RCC 7860 (cell line): ENCODE results near the gene ZC3HAV1.
"Not testable (repeated sequence)": the region's sequence is repeated elsewhere in the genome, so short reads cannot be mapped to it uniquely, and the experiment has no call there.

Source experiments
- DNase-seq: peaks from one replicate; pipeline ENCODE4 v3.0.0-alpha.2; 2015; ENCODE audit warnings: low spot score
- FAIRE-seq: peaks from 2 replicates; lab custom pipeline; 2012; peaks lifted over from hg19 to GRCh38; lab: Jason Lieb, UNC

Gene ZC3HAV1

GRCh38 chr7:139029353-139029752, 80.2 kb downstream of the ZC3HAV1 start:
- no peak for FAIRE-seq
- DNase-seq = no peak

- no peak for DNase-seq
Measured at GRCh38 chr7:139026551-139026950, 83.0 kb downstream of the ZC3HAV1 start.

GRCh38 chr7:139025861-139026260, 83.7 kb downstream of the ZC3HAV1 start:
- not testable (repeated sequence) for FAIRE-seq, DNase-seq

More at GRCh38 chr7:139026551-139026950, 83.0 kb downstream of the ZC3HAV1 start:
- no peak for FAIRE-seq

GRCh38 chr7:139023076-139023475, 86.4 kb downstream of the ZC3HAV1 start:
- DNase-seq (no peak), FAIRE-seq (no peak)

GRCh38 chr7:139022286-139022685, 87.2 kb downstream of the ZC3HAV1 start:
- FAIRE-seq = no peak

GRCh38 chr7:139018910-139019309, 90.6 kb downstream of the ZC3HAV1 start:
- no peak for FAIRE-seq

More at GRCh38 chr7:139022286-139022685, 87.2 kb downstream of the ZC3HAV1 start:
- no peak for DNase-seq

GRCh38 chr7:139016931-139017511, 92.5 kb downstream of the ZC3HAV1 start:
- FAIRE-seq = peak; percentile 74

More at GRCh38 chr7:139018910-139019309, 90.6 kb downstream of the ZC3HAV1 start:
- DNase-seq = no peak

GRCh38 chr7:139011373-139011772, 98.1 kb downstream of the ZC3HAV1 start:
- DNase-seq = no peak
- FAIRE-seq = no peak

More at GRCh38 chr7:139016931-139017511, 92.5 kb downstream of the ZC3HAV1 start:
- DNase-seq = peak; percentile 61

GRCh38 chr7:139004321-139005090, 105.0 kb downstream of the ZC3HAV1 start:
- FAIRE-seq = no peak
- no peak for DNase-seq

- DNase-seq = no peak
- no peak for FAIRE-seq
Measured at GRCh38 chr7:138999414-138999813, 110.1 kb downstream of the ZC3HAV1 start.
